Upper lobe of left lung (tissue), 4 donors: Measurements from ENCODE around the gene CPZ.

Source experiments
- EP300 ChIP-seq, 4 donors: sonication (generic); formaldehyde crosslinking; IDR thresholded peaks; one replicate each; pipeline ENCODE4 v1.5.1; 2017; ENCODE audit warnings: antibody characterized with exemption in 4 of 4, control low read depth in 2 of 4
- POLR2AphosphoS5 ChIP-seq, 2 donors: sonication (generic); formaldehyde crosslinking; IDR thresholded peaks; one replicate each; pipeline ENCODE4 v1.5.1; 2017; ENCODE audit warnings: antibody characterized with exemption in 2 of 2
- TF ChIP-seq, protein P1 (sequence below), 6 experiments: fragments of 450-650 bp in 4 of 6; fragments of 200-600 bp in 2 of 6; sonication (generic) in 2 of 6; IDR thresholded peaks; one replicate each; pipeline ENCODE4 v1.5.1; 2016 to 2019; ENCODE audit warnings: antibody characterized with exemption in 6 of 6

DNA sequence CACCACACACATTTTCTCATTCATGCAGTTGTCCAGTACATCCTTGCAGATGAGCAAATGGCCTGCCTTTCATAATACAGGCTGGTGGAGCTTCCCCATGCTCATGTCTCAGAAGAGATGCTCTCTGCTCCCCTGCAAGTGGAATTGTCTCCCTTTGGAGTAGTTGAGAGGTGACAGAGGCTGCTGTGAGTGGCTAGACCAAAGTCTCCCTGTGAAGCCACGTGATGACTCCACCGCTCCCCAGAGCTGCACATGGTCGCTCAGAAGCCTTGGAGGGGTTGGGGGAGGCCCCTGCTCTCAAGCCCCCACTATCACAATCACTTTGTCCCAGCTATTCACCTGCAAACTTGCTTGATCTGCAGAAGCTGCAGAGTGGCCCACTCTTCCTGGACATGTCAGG is 13.8 kb upstream of the CPZ start:
- TF ChIP-seq POLR2AphosphoS5 (IDR thresholded peaks at IDR 0.05) (no peak), EP300 (IDR thresholded peaks at IDR 0.05) (no peak)
- TF ChIP-seq, protein P1, sequence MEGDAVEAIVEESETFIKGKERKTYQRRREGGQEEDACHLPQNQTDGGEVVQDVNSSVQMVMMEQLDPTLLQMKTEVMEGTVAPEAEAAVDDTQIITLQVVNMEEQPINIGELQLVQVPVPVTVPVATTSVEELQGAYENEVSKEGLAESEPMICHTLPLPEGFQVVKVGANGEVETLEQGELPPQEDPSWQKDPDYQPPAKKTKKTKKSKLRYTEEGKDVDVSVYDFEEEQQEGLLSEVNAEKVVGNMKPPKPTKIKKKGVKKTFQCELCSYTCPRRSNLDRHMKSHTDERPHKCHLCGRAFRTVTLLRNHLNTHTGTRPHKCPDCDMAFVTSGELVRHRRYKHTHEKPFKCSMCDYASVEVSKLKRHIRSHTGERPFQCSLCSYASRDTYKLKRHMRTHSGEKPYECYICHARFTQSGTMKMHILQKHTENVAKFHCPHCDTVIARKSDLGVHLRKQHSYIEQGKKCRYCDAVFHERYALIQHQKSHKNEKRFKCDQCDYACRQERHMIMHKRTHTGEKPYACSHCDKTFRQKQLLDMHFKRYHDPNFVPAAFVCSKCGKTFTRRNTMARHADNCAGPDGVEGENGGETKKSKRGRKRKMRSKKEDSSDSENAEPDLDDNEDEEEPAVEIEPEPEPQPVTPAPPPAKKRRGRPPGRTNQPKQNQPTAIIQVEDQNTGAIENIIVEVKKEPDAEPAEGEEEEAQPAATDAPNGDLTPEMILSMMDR (IDR thresholded peaks at IDR 0.05) = no peak
